ENCODE measurements around the gene GPC5. TPM values are rescaled to one million over a fixed set of nuclear protein-coding genes. Genes with fewer than 3 reads are reported as not detected.

GPC5 gene
- total RNA-seq, 2 experiments from 2014 or later = 0.14 TPM; not detected in 1

DNA sequence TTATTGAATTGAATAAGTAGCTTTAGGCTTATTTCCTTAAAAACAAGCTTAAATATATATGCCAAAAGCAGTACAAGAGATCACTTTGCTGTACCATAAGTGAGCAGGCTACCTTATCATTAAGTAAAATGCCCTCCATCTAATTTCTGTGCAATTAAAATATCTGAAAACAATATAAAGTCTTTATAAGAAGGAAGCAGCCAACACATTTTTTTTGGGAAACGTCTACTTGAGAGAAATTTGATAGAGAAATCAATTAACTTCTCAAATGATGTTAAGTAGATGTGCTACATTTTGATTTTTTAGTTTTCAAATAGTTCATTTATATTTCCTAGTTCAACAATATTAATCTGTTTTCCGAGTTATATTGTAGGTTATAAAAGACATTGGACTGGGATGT is 52.5 kb downstream of the GPC5 start:
- no peak for DNase-seq
- POLR2A ChIA-PET = no interaction called here

DNA sequence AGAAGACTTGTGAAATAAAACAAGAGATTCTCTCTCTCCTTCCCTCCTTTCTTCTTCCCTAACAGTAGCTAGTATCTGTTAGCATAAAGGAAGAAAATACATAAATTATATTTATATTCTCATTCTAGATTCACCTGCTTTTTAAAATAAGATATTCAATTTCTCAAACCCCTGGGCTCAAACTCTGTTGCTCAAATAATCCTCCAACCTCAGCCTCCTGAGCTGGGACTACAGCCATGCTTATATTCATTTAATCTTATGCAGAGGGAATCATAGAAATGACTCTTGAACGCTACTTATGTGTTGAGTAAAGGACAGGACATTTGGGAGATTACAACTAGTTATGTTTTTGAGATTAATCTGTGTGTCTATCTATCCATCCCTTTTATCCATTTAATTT is 56.2 kb downstream of the GPC5 start:
- H3K27ac Mint-ChIP-seq = no peak overlapping the region
- H3K4me3 Mint-ChIP-seq = no peak overlapping the region
- DNase-seq = no peak
- peaks cover 8% of the 10 kb centered on the region for H3K27me3 Mint-ChIP-seq
- POLR2A ChIA-PET = no interaction called here
- H3K9me3 Mint-ChIP-seq = no peaks in the 10 kb centered on the region
- H3K36me3 Mint-ChIP-seq = no peaks in the 10 kb centered on the region
- ATAC-seq (ENCODE audit: low read depth) = no peak
- no peaks in the 10 kb centered on the region for H3K4me1 Mint-ChIP-seq

More for the DNA sequence above, 52.5 kb downstream of the GPC5 start:
- H3K9me3 Mint-ChIP-seq = no peaks in the 10 kb centered on the region
- H3K27ac Mint-ChIP-seq = no peak overlapping the region
- H3K36me3 Mint-ChIP-seq = no peaks in the 10 kb centered on the region
- H3K4me1 Mint-ChIP-seq = no peaks in the 10 kb centered on the region
- no peak overlapping the region for H3K4me3 Mint-ChIP-seq
- no peak for ATAC-seq (ENCODE audit: low read depth)
- peaks cover 6% of the 10 kb centered on the region for H3K27me3 Mint-ChIP-seq

- H3K36me3 Mint-ChIP-seq = no peaks in the 10 kb centered on the region
- H3K9me3 Mint-ChIP-seq = no peaks in the 10 kb centered on the region
- no peaks in the 10 kb centered on the region for H3K4me1 Mint-ChIP-seq
- DNase-seq = no peak
- no peak overlapping the region for H3K27ac Mint-ChIP-seq
- POLR2A ChIA-PET = no interaction called here
- peaks cover 8% of the 10 kb centered on the region for H3K27me3 Mint-ChIP-seq
- no peak overlapping the region for H3K4me3 Mint-ChIP-seq
- no peak for ATAC-seq (ENCODE audit: low read depth)
These were observed 58.4 kb downstream of the GPC5 start for GRCh38 chr13:91456837-91457236.

- DNase-seq (no peak), ATAC-seq (ENCODE audit: low read depth) (no peak)
- H3K4me3 Mint-ChIP-seq = no peak overlapping the region
- POLR2A ChIA-PET = no interaction called here
- H3K4me1 Mint-ChIP-seq = no peaks in the 10 kb centered on the region
- no peaks in the 10 kb centered on the region for H3K36me3 Mint-ChIP-seq
- no peaks in the 10 kb centered on the region for H3K9me3 Mint-ChIP-seq
- H3K27me3 Mint-ChIP-seq = peaks cover 8% of the 10 kb centered on the region
- no peak overlapping the region for H3K27ac Mint-ChIP-seq
These were observed 61.1 kb downstream of the GPC5 start for GRCh38 chr13:91459485-91459884.

DNA sequence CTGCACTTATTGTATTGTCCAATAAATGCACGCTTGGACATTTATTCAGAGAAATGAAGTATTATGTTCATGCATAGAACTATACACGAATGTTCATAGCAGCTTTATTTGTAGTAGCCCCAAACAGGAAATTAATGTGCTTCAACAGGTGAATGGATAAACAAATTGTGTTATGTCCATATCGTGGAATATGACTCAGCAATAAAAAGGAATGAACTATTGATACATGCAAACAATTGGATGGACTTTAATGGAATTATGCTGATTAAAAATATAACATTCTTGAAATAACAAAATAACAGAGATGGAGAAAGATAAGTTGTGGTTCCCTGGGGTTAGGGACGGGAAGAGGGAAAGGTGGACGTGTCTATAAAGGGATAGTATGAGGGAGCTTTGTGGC is 65.9 kb downstream of the GPC5 start:
- Mint-ChIP-seq H3K4me1 (no peaks in the 10 kb centered on the region), H3K4me3 (no peak overlapping the region), H3K27me3 (peaks cover 7% of the 10 kb centered on the region), H3K36me3 (no peaks in the 10 kb centered on the region), H3K9me3 (no peaks in the 10 kb centered on the region), H3K27ac (no peak overlapping the region)
- DNase-seq (no peak), ATAC-seq (ENCODE audit: low read depth) (no peak)
- POLR2A ChIA-PET = no interaction called here

GRCh38 chr13:91467236-91467635 is 68.8 kb downstream of the GPC5 start:
- no peak for DNase-seq
- Mint-ChIP-seq H3K4me3 (no peak overlapping the region), H3K27me3 (peaks cover 9% of the 10 kb centered on the region), H3K4me1 (no peaks in the 10 kb centered on the region), H3K27ac (no peak overlapping the region), H3K9me3 (no peaks in the 10 kb centered on the region), H3K36me3 (no peaks in the 10 kb centered on the region)
- no peak for ATAC-seq (ENCODE audit: low read depth)
- POLR2A ChIA-PET = no interaction called here

DNA sequence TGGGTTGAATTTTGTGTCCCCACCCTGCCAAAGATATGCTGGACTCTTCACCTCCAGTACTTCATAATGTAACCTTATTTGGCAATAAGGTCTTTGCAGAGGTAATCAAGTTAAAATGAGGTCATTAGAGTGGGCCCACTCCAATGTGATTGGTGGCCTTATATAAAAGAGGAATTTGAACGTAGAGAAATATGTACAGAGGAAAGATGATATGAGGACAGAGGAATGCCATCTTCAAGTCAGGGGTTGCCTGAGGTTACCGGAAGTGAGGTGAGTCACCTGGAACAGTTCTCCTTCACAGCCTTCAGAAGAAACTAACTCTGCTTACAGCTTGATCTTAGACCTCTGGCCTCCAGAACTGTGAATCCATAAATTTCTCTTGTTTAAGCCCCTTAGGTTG is 69.9 kb downstream of the GPC5 start:
- no peak for ATAC-seq (ENCODE audit: low read depth)
- no peaks in the 10 kb centered on the region for H3K9me3 Mint-ChIP-seq
- H3K27me3 Mint-ChIP-seq = peaks cover 9% of the 10 kb centered on the region
- no peak overlapping the region for H3K27ac Mint-ChIP-seq
- no peaks in the 10 kb centered on the region for H3K4me1 Mint-ChIP-seq
- POLR2A ChIA-PET = no interaction called here
- DNase-seq = no peak
- no peaks in the 10 kb centered on the region for H3K36me3 Mint-ChIP-seq
- H3K4me3 Mint-ChIP-seq = no peak overlapping the region

GRCh38 chr13:91470084-91470621 is 71.7 kb downstream of the GPC5 start:
- no peak overlapping the region for H3K27ac Mint-ChIP-seq
- H3K36me3 Mint-ChIP-seq = no peaks in the 10 kb centered on the region
- H3K27me3 Mint-ChIP-seq = peaks cover 6% of the 10 kb centered on the region
- POLR2A ChIA-PET = no interaction called here
- H3K4me1 Mint-ChIP-seq = no peaks in the 10 kb centered on the region
- no peak overlapping the region for H3K4me3 Mint-ChIP-seq
- no peaks in the 10 kb centered on the region for H3K9me3 Mint-ChIP-seq
- ATAC-seq (ENCODE audit: low read depth) (no peak), DNase-seq (no peak)

- POLR2A ChIA-PET = no interaction called here
- H3K27ac Mint-ChIP-seq = no peak overlapping the region
- no peak overlapping the region for H3K4me3 Mint-ChIP-seq
- no peaks in the 10 kb centered on the region for H3K9me3 Mint-ChIP-seq
- no peaks in the 10 kb centered on the region for H3K4me1 Mint-ChIP-seq
- DNase-seq (no peak), ATAC-seq (ENCODE audit: low read depth) (no peak)
- no peaks in the 10 kb centered on the region for H3K36me3 Mint-ChIP-seq
- peaks cover 9% of the 10 kb centered on the region for H3K27me3 Mint-ChIP-seq
These were observed 72.3 kb downstream of the GPC5 start for GRCh38 chr13:91470681-91471080.

DNA sequence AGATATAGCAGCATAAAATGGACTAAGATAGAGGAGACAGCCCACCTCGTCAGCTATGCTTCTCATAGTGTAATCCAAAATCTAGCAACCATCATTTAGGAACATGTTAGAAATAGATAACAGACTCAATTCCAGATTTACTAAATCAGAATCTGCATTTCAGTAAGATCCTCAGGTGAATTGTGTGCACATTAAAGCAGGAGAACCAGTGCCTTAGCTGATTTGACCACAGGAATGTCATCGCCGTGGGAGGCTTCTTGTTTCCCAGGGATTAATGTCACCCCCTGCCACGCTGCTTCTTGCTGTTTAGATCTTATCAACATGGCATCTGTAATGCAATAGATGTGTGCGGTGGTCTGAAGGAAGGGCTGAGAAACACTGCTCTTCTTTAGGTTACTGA is 84.0 kb downstream of the GPC5 start:
- no peak overlapping the region for H3K4me3 Mint-ChIP-seq
- no peak overlapping the region for H3K27ac Mint-ChIP-seq
- H3K4me1 Mint-ChIP-seq = no peaks in the 10 kb centered on the region
- no peaks in the 10 kb centered on the region for H3K36me3 Mint-ChIP-seq
- H3K27me3 Mint-ChIP-seq = peaks cover 2% of the 10 kb centered on the region
- H3K9me3 Mint-ChIP-seq = no peaks in the 10 kb centered on the region
- ATAC-seq (ENCODE audit: low read depth) (no peak), DNase-seq (no peak)
- POLR2A ChIA-PET = no interaction called here

GRCh38 chr13:91491980-91492379 is 93.6 kb downstream of the GPC5 start:
- no peaks in the 10 kb centered on the region for H3K27me3 Mint-ChIP-seq
- DNase-seq = no peak
- H3K36me3 Mint-ChIP-seq = no peaks in the 10 kb centered on the region
- H3K27ac Mint-ChIP-seq = no peak overlapping the region
- no peak overlapping the region for H3K4me3 Mint-ChIP-seq
- H3K4me1 Mint-ChIP-seq = no peaks in the 10 kb centered on the region
- POLR2A ChIA-PET = no interaction called here
- no peaks in the 10 kb centered on the region for H3K9me3 Mint-ChIP-seq
- no peak for ATAC-seq (ENCODE audit: low read depth)

GRCh38 chr13:91493442-91493841 is 95.0 kb downstream of the GPC5 start:
- no peaks in the 10 kb centered on the region for H3K4me1 Mint-ChIP-seq
- no peak for DNase-seq
- no peak overlapping the region for H3K4me3 Mint-ChIP-seq
- H3K36me3 Mint-ChIP-seq = no peaks in the 10 kb centered on the region
- H3K9me3 Mint-ChIP-seq = no peaks in the 10 kb centered on the region
- no peak overlapping the region for H3K27ac Mint-ChIP-seq
- POLR2A ChIA-PET = no interaction called here
- H3K27me3 Mint-ChIP-seq = no peaks in the 10 kb centered on the region
- no peak for ATAC-seq (ENCODE audit: low read depth)

GRCh38 chr13:91498298-91498697 is 99.9 kb downstream of the GPC5 start:
- Mint-ChIP-seq H3K36me3 (no peaks in the 10 kb centered on the region), H3K4me1 (no peaks in the 10 kb centered on the region), H3K27me3 (no peaks in the 10 kb centered on the region), H3K9me3 (no peaks in the 10 kb centered on the region), H3K4me3 (no peak overlapping the region), H3K27ac (no peak overlapping the region)
- POLR2A ChIA-PET = no interaction called here
- ATAC-seq (ENCODE audit: low read depth) (no peak), DNase-seq (no peak)

DNA sequence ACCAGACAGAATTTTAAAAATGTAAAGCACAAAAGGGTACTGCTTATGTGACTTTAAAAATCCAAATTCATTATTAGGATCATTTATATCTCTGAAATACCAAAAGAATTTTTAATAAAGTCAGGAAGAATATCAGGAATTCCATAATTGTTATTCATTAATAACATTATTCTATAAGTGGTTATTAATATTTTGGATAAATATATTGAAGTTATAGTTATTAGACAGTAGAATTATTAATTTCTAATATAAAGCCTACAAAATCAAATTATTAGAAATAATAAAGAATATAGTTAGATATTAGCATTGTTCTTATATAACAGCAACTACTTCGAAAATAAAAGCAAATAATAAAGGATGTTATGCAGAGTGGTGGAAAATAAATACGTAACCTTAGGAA is 105.8 kb downstream of the GPC5 start:
- no peaks in the 10 kb centered on the region for H3K4me1 Mint-ChIP-seq
- no peak overlapping the region for H3K27ac Mint-ChIP-seq
- DNase-seq (no peak), ATAC-seq (ENCODE audit: low read depth) (no peak)
- H3K9me3 Mint-ChIP-seq = no peaks in the 10 kb centered on the region
- no peaks in the 10 kb centered on the region for H3K36me3 Mint-ChIP-seq
- no peaks in the 10 kb centered on the region for H3K27me3 Mint-ChIP-seq
- H3K4me3 Mint-ChIP-seq = no peak overlapping the region
- POLR2A ChIA-PET = no interaction called here

GRCh38 chr13:91506759-91507158 is 108.3 kb downstream of the GPC5 start:
- H3K27me3 Mint-ChIP-seq = no peaks in the 10 kb centered on the region
- no peaks in the 10 kb centered on the region for H3K4me1 Mint-ChIP-seq
- no peaks in the 10 kb centered on the region for H3K36me3 Mint-ChIP-seq

More at GRCh38 chr13:91506759-91507158, 108.3 kb downstream of the GPC5 start:
- ATAC-seq (ENCODE audit: low read depth) = no peak
- Mint-ChIP-seq H3K4me3 (no peak overlapping the region), H3K27ac (no peak overlapping the region), H3K9me3 (no peaks in the 10 kb centered on the region)
- no peak for DNase-seq
- POLR2A ChIA-PET = no interaction called here
